HEK293 (cell line): ENCODE measurements around the gene VWA5B1.
A peak's percentile ranks its signal among the peaks of the same experiment; 100 is the strongest.

Source experiments
- CTCF ChIA-PET: fragments of 350-600 bp; formaldehyde crosslinking; extraction: SDS; loops from one replicate; lab custom pipeline; 2021; ENCODE audit warnings: antibody characterized with exemption; lab: Yijun Ruan, JAX
- POLR2A ChIA-PET: fragments of 300-600 bp; formaldehyde crosslinking; extraction: SDS; loops from one replicate; lab custom pipeline; 2020; ENCODE audit warnings: antibody characterized with exemption, inconsistent platforms; lab: Yijun Ruan, JAX
- H3K27ac ChIP-seq: fragments of 200-500 bp; sonication (Bioruptor generic); 2 replicates; pipeline ENCODE4 v1.5.1; 2014; ENCODE audit warnings: low read depth, low read length, control low read depth, inconsistent platforms; ENCODE audit errors: extremely low read depth
- H3K36me3 ChIP-seq, 2 experiments: fragments of 200-500 bp in 1 of 2; sonication (Bioruptor generic) in 1 of 2; 1 replicate in 1 of 2; 2 replicates in 1 of 2; pipeline ENCODE4 v1.5.1; 2014 to 2017; ENCODE audit warnings: inconsistent platforms in 2 of 2, low read length in 2 of 2; ENCODE audit not compliant: control insufficient read depth in 2 of 2, insufficient read depth in 1 of 2
- H3K4me1 ChIP-seq: fragments of 200-500 bp; sonication (Bioruptor generic); 2 replicates; pipeline ENCODE4 v1.5.1; 2014; ENCODE audit warnings: mild to moderate bottlenecking, low read length, inconsistent platforms; ENCODE audit not compliant: control insufficient read depth, insufficient read depth
- H3K4me3 ChIP-seq: 2 replicates; pipeline ENCODE4 v1.5.1; 2011; ENCODE audit warnings: low read depth, mild to moderate bottlenecking, control low read depth, low read length, moderate library complexity
- H3K9me3 ChIP-seq: fragments of 200-500 bp; sonication (Bioruptor generic); 2 replicates; pipeline ENCODE4 v1.5.1; 2014; ENCODE audit warnings: low read depth, low read length, inconsistent platforms; ENCODE audit not compliant: control insufficient read depth, insufficient read depth
- AEBP2 ChIP-seq: fragments of 450-650 bp; formaldehyde crosslinking; IDR thresholded peaks from 2 replicates; pipeline ENCODE4 v1.5.1; 2016; ENCODE audit warnings: missing biosample characterization, missing genetic modification characterization, borderline replicate concordance
- HOXA7 ChIP-seq: sonication (generic); formaldehyde crosslinking; IDR thresholded peaks from 2 replicates; pipeline ENCODE4 v1.8.1; 2022; ENCODE audit warnings: missing genetic modification reagents, borderline replicate concordance
- PRDM10 ChIP-seq: fragments of 450-650 bp; formaldehyde crosslinking; IDR thresholded peaks from 2 replicates; pipeline ENCODE4 v1.5.1; 2016; ENCODE audit warnings: missing biosample characterization, missing genetic modification characterization
- WT1 ChIP-seq: fragments of 450-650 bp; formaldehyde crosslinking; IDR thresholded peaks from 2 replicates; pipeline ENCODE4 v1.5.1; 2016; ENCODE audit warnings: missing biosample characterization, missing genetic modification characterization
- YY2 ChIP-seq: fragments of 450-650 bp; formaldehyde crosslinking; IDR thresholded peaks from 2 replicates; pipeline ENCODE4 v1.5.1; 2016; ENCODE audit warnings: missing biosample characterization, missing genetic modification characterization
- ZFP69B ChIP-seq: fragments of 450-650 bp; formaldehyde crosslinking; IDR thresholded peaks from 2 replicates; pipeline ENCODE4 v1.5.1; 2016; ENCODE audit warnings: missing biosample characterization, missing genetic modification characterization
- ZNF133 ChIP-seq: fragments of 450-650 bp; formaldehyde crosslinking; IDR thresholded peaks from 2 replicates; pipeline ENCODE4 v1.5.1; 2016; ENCODE audit warnings: missing biosample characterization, missing genetic modification characterization
- ZNF155 ChIP-seq: fragments of 450-650 bp; formaldehyde crosslinking; IDR thresholded peaks from 2 replicates; pipeline ENCODE4 v1.5.1; 2016; ENCODE audit warnings: missing biosample characterization, missing genetic modification characterization
- ZNF157 ChIP-seq: fragments of 450-650 bp; formaldehyde crosslinking; IDR thresholded peaks from 2 replicates; pipeline ENCODE4 v1.5.1; 2016; ENCODE audit warnings: missing biosample characterization, missing genetic modification characterization
- ZNF184 ChIP-seq: fragments of 450-650 bp; IDR thresholded peaks from 2 replicates; pipeline ENCODE4 v1.5.1; 2018; ENCODE audit warnings: missing biosample characterization, mild to moderate bottlenecking, missing genetic modification characterization
- ZNF248 ChIP-seq: fragments of 450-650 bp; formaldehyde crosslinking; IDR thresholded peaks from 2 replicates; pipeline ENCODE4 v1.5.1; 2017; ENCODE audit warnings: missing biosample characterization, missing genetic modification characterization
- ZNF280D ChIP-seq: fragments of 450-650 bp; formaldehyde crosslinking; IDR thresholded peaks from 2 replicates; pipeline ENCODE4 v1.5.1; 2016; ENCODE audit warnings: missing biosample characterization, missing genetic modification characterization
- ZNF449 ChIP-seq: fragments of 450-650 bp; formaldehyde crosslinking; IDR thresholded peaks from 2 replicates; pipeline ENCODE4 v1.5.1; 2017; ENCODE audit warnings: missing biosample characterization, mild to moderate bottlenecking, missing genetic modification characterization, moderate library complexity
- ZNF513 ChIP-seq: fragments of 450-650 bp; IDR thresholded peaks from 2 replicates; pipeline ENCODE4 v1.5.1; 2018; ENCODE audit warnings: missing biosample characterization, missing genetic modification characterization
- ZNF548 ChIP-seq: fragments of 450-650 bp; formaldehyde crosslinking; IDR thresholded peaks from 2 replicates; pipeline ENCODE4 v1.5.1; 2016; ENCODE audit warnings: missing biosample characterization, missing genetic modification characterization
- ZNF585B ChIP-seq: fragments of 450-650 bp; formaldehyde crosslinking; IDR thresholded peaks from 2 replicates; pipeline ENCODE4 v1.5.1; 2016; ENCODE audit warnings: missing biosample characterization, missing genetic modification characterization
- ZNF610 ChIP-seq: fragments of 450-650 bp; formaldehyde crosslinking; IDR thresholded peaks from 2 replicates; pipeline ENCODE4 v1.5.1; 2016; ENCODE audit warnings: missing biosample characterization, missing genetic modification characterization, borderline replicate concordance
- ZNF621 ChIP-seq: fragments of 450-650 bp; formaldehyde crosslinking; IDR thresholded peaks from 2 replicates; pipeline ENCODE4 v1.5.1; 2017; ENCODE audit warnings: missing biosample characterization, missing genetic modification characterization
- ZNF658 ChIP-seq: fragments of 450-650 bp; formaldehyde crosslinking; IDR thresholded peaks from 2 replicates; pipeline ENCODE4; 2016; ENCODE audit warnings: missing biosample characterization, missing genetic modification characterization
- ZNF768 ChIP-seq: fragments of 450-650 bp; formaldehyde crosslinking; IDR thresholded peaks from 2 replicates; pipeline ENCODE4 v1.5.1; 2018; ENCODE audit warnings: missing biosample characterization, mild to moderate bottlenecking, missing genetic modification characterization
- ZNF792 ChIP-seq: fragments of 450-650 bp; formaldehyde crosslinking; IDR thresholded peaks from 2 replicates; pipeline ENCODE4 v1.5.1; 2016; ENCODE audit warnings: missing biosample characterization, missing genetic modification characterization
- ZNF837 ChIP-seq: fragments of 450-650 bp; formaldehyde crosslinking; IDR thresholded peaks from 2 replicates; pipeline ENCODE4 v1.5.1; 2016; ENCODE audit warnings: missing biosample characterization, missing genetic modification characterization

The VWA5B1 gene

GRCh38 chr1:20345419-20345818 lies 54.7 kb downstream of the VWA5B1 start (continued):
- TF ChIP-seq PRDM10 (tag by site-specific recombination) (no peak), HOXA7 (CRISPR knock-in tag) (no peak)
- TF ChIP-seq, all 188 proteins: peak for 0

- H3K36me3 ChIP-seq, result no peaks in the 10 kb centered on the region
- no peak overlapping the region for H3K4me3 ChIP-seq
- POLR2A ChIA-PET, result no interaction called here
- no peaks in the 10 kb centered on the region for H3K4me1 ChIP-seq
- no peak overlapping the region for H3K27ac ChIP-seq
- CTCF ChIA-PET, result interaction anchor here (0.6 kb wide), 1 partner anchor 84 kb away, joined by 5 read pairs; no protein-coding TSS in a partner anchor
- no peaks in the 10 kb centered on the region for H3K9me3 ChIP-seq
- no peak for TF ChIP-seq ZFP69B
- peak; percentile 99 for TF ChIP-seq ZNF184 (tag by site-specific recombination)
Observed at GRCh38 chr1:20346433-20346832, 55.8 kb downstream of the VWA5B1 start.

- CTCF ChIA-PET, result interaction anchor here (0.9 to 1.0 kb wide), 2 partner anchors 14 to 15 kb away, joined by 3 to 4 read pairs; no protein-coding TSS in a partner anchor
- no peaks in the 10 kb centered on the region for H3K9me3 ChIP-seq
- no peak overlapping the region for H3K27ac ChIP-seq
- no peaks in the 10 kb centered on the region for H3K4me1 ChIP-seq
- no peaks in the 10 kb centered on the region for H3K36me3 ChIP-seq
- no peak for TF ChIP-seq ZNF621 (tag by site-specific recombination)
- no peak for TF ChIP-seq ZNF155 (tag by site-specific recombination)
- TF ChIP-seq AEBP2, result no peak
- TF ChIP-seq ZNF610 (tag by site-specific recombination), result no peak
- no peak for TF ChIP-seq ZNF133
- TF ChIP-seq ZNF548, result no peak
- no peak for TF ChIP-seq ZNF837
- TF ChIP-seq ZNF768 (tag by site-specific recombination), result no peak
- no peak for TF ChIP-seq ZNF248
- TF ChIP-seq ZNF585B (tag by site-specific recombination), result no peak
- TF ChIP-seq ZNF513 (tag by site-specific recombination), result no peak
- TF ChIP-seq ZNF658, result no peak
- TF ChIP-seq ZNF280D (tag by site-specific recombination), result no peak
- TF ChIP-seq ZNF449, result no peak
- TF ChIP-seq YY2 (tag by site-specific recombination), result no peak
- no peak for TF ChIP-seq ZNF792 (tag by site-specific recombination)
- TF ChIP-seq ZNF157 (tag by site-specific recombination), result no peak
- TF ChIP-seq WT1, result no peak
- TF ChIP-seq, all 188 proteins: peak for 0
- no peak overlapping the region for H3K4me3 ChIP-seq
- POLR2A ChIA-PET, result no interaction called here
Observed at GRCh38 chr1:20347699-20348098, 57.0 kb downstream of the VWA5B1 start.
